HG03108 (cell line): Measurements from ENCODE around the gene SYNRG.

Experiments
- ATAC-seq: cut with Tn5 transposase; IDR thresholded peaks from one replicate; pipeline ENCODE4 v1.9.1; 2021; ENCODE audit warnings: moderate library complexity; ENCODE audit not compliant: unreplicated experiment

Gene SYNRG

GRCh38 chr17:37479025-37479424, 130.2 kb downstream of the SYNRG start:
- no peak for ATAC-seq

- no peak for ATAC-seq
Observed at GRCh38 chr17:37478187-37478586, 131.0 kb downstream of the SYNRG start.

GRCh38 chr17:37476431-37477120, 132.6 kb downstream of the SYNRG start:
- no peak for ATAC-seq

- no peak for ATAC-seq
Observed at GRCh38 chr17:37475731-37476420, 133.3 kb downstream of the SYNRG start.

DNA sequence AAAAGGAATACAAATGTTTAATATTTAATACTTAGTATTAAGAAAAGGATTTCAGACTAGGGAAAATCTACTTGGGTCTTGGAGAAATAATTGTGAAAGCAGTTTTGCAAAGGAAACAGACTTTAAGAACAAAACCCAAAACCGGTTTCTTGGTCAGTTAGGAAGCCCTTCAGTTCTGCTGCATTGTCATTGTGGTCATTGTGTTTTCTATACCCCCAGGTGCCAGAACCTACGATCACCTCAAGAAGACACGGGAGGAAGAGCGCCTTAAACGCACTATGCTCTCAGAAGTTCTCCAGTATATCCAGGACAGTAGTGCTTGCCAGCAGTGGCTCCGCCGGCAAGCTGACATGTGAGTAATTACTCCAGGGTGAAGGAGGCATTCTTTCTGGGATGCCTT, 139.0 kb downstream of the SYNRG start:
- ATAC-seq, result no peak

DNA sequence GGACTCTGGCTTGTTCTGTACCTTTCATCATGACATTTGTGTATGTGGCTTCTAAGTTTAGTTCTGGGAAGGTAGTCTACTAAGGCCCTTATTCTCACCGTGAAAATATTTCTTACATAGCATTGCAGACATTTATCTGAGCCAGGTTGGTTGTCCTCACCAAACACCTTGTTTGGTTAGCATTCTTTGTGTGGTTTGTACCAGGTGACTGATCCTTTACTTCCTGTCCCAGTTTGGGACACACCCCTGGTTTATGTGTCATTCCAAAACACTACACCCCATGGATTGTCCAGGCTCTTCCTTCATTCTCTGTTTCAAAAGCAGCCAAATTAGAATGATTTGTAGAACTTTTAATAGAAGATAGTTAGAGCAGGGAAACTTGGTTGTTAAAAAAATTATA, 142.7 kb downstream of the SYNRG start:
- ATAC-seq, result no peak

GRCh38 chr17:37465069-37465616, 144.1 kb downstream of the SYNRG start:
- ATAC-seq, result no peak
